Esophagus squamous epithelium (tissue), 5 donors: Measurements from ENCODE around the gene INPP5D. TPM values are rescaled to one million over a fixed set of nuclear protein-coding genes. Genes with fewer than 3 reads are reported as not detected.
"Not testable (repeated sequence)": the region's sequence is repeated elsewhere in the genome, so short reads cannot be mapped to it uniquely, and the experiment has no call there.

Experiments used
- DNase-seq: peaks from one replicate; lab custom pipeline; 2025; lab: John Stamatoyannopoulos, UW
- H3K27ac ChIP-seq, 4 donors: fragments of 200-600 bp; sonication (generic); one replicate each; pipeline ENCODE4 v1.5.1; 2016 to 2019; ENCODE audit warnings: mild to moderate bottlenecking in 1 of 4
- H3K27me3 ChIP-seq, 4 donors: fragments of 200-600 bp; sonication (generic); 1 replicate in 3 of 4; 2 replicates in 1 of 4; pipeline versions ENCODE4 v1.5.1 to v1.6.0; 2017 to 2021; ENCODE audit warnings: antibody characterized with exemption in 1 of 4
- H3K36me3 ChIP-seq, 3 donors: fragments of 200-600 bp; sonication (generic); one replicate each; pipeline ENCODE4 v1.5.1; 2016 to 2019
- H3K4me1 ChIP-seq, 3 donors: fragments of 200-600 bp; sonication (generic); one replicate each; pipeline ENCODE4 v1.5.1; 2017 to 2019
- H3K4me3 ChIP-seq, 4 donors: fragments of 200-600 bp; sonication (generic); 1 replicate in 3 of 4; 2 replicates in 1 of 4; pipeline ENCODE4 v1.5.1; 2016 to 2019; ENCODE audit warnings: mild to moderate bottlenecking in 2 of 4, moderate library complexity in 1 of 4
- H3K9me3 ChIP-seq, 3 donors: fragments of 200-600 bp; sonication (generic); one replicate each; pipeline ENCODE4 v1.5.1; 2016 to 2019
- POLR2A ChIP-seq, 4 donors: fragments of 450-650 bp; IDR thresholded peaks; one replicate each; pipeline ENCODE4 v1.6.1; 2017; ENCODE audit warnings: antibody characterized with exemption in 4 of 4, mild to moderate bottlenecking in 4 of 4, moderate library complexity in 3 of 4
- WGBS, 2 donors: methylation state at CpG; one replicate each; pipeline ENCODE4 v1.1.5; 2018; 5-methylcytosine and 5-hydroxymethylcytosine counted together
- intact Hi-C: fragments of 100-400 bp; cut with DNase I; formaldehyde crosslinking; loops from one replicate; pipeline ENCODE4 v1.15.0; 2022
- total RNA-seq, 4 donors: library from RNA; depleted of rRNA; stranded (reverse); fragments of >200 nt; gene quantifications; one replicate each; pipeline ENCODE4 v1.1.0, GENCODE V29; 2016
- TF ChIP-seq, protein P1 (sequence below), 6 experiments: fragments of 450-650 bp in 4 of 6; fragments of 200-600 bp in 2 of 6; sonication (generic) in 2 of 6; IDR thresholded peaks; one replicate each; pipeline ENCODE4 v1.5.1; 2016 to 2019; ENCODE audit warnings: antibody characterized with exemption in 6 of 6, mild to moderate bottlenecking in 4 of 6, moderate library complexity in 4 of 6
- donor health status: DM: yes; HTN: yes; CAD: no.

INPP5D gene
- total RNA-seq, 4 donors from 2014 or later = 2.2 to 36.0 (median 10.2) TPM

DNA sequence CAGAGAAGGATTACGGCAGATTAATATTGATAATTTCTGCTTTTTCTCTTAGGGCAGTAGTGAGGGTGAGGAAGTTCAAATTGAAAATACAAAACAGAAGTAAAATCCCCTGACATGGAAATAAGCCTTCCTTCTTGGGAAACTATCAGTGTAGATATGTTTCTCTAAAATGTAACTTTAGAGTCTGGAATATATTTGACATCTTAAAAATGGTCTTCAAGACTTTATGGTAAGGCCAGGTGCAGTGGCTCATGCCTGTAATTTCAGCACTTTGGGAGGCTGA is 33.0 kb downstream of the INPP5D start:
- TF ChIP-seq, protein P1, sequence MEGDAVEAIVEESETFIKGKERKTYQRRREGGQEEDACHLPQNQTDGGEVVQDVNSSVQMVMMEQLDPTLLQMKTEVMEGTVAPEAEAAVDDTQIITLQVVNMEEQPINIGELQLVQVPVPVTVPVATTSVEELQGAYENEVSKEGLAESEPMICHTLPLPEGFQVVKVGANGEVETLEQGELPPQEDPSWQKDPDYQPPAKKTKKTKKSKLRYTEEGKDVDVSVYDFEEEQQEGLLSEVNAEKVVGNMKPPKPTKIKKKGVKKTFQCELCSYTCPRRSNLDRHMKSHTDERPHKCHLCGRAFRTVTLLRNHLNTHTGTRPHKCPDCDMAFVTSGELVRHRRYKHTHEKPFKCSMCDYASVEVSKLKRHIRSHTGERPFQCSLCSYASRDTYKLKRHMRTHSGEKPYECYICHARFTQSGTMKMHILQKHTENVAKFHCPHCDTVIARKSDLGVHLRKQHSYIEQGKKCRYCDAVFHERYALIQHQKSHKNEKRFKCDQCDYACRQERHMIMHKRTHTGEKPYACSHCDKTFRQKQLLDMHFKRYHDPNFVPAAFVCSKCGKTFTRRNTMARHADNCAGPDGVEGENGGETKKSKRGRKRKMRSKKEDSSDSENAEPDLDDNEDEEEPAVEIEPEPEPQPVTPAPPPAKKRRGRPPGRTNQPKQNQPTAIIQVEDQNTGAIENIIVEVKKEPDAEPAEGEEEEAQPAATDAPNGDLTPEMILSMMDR (IDR thresholded peaks at IDR 0.05) = no peak
- TF ChIP-seq POLR2A (IDR thresholded peaks at IDR 0.05) = no peak
- WGBS, 2 donors = 59 to 65% methylated on average over 1 of the region's 1 CpG
- no peaks in the 10 kb centered on the region for H3K27me3 ChIP-seq
- no peaks in the 10 kb centered on the region for H3K36me3 ChIP-seq
- no peaks in the 10 kb centered on the region for H3K9me3 ChIP-seq
- peak overlapping the region in 1 of 4 donors; percentile 31 for H3K27ac ChIP-seq
- H3K4me3 ChIP-seq = no peak overlapping the region
- intact Hi-C loops = no loop called here
- no peak for DNase-seq
- no peaks in the 10 kb centered on the region for H3K4me1 ChIP-seq

DNA sequence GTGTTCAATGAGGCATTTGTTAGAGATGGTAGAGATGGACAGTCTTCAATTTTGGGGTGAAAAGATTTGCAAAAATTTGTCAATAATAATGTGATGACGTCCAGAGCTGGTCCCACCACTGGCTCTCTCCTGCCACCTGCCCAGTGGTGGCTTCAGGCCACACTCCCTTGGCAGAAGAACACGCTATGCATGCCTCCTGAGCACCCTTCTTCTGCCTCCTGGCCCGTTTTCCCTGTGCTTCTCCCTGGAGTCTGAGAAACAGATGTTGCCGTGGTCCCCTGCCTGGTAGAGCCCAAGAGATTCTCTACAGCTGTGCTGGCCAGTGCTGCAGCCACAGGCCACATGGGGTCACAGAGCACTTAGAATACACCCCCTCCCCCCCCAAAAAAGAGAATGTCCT is 33.6 kb downstream of the INPP5D start:
- H3K27me3 ChIP-seq = no peaks in the 10 kb centered on the region
- DNase-seq = no peak
- no peak overlapping the region for H3K27ac ChIP-seq
- no peak for TF ChIP-seq POLR2A (IDR thresholded peaks at IDR 0.05)
- TF ChIP-seq, protein P1 (IDR thresholded peaks at IDR 0.05) = no peak
- H3K9me3 ChIP-seq = no peaks in the 10 kb centered on the region
- no peak overlapping the region for H3K4me3 ChIP-seq
- no peaks in the 10 kb centered on the region for H3K36me3 ChIP-seq
- WGBS, 2 donors = 78 to 83% methylated on average over 4 of the region's 4 CpGs
- intact Hi-C loops = no loop called here
- no peaks in the 10 kb centered on the region for H3K4me1 ChIP-seq

- Histone ChIP-seq H3K27ac (no peak overlapping the region), H3K9me3 (no peaks in the 10 kb centered on the region), H3K4me1 (no peaks in the 10 kb centered on the region), H3K36me3 (no peaks in the 10 kb centered on the region), H3K27me3 (no peaks in the 10 kb centered on the region), H3K4me3 (no peak overlapping the region)
- intact Hi-C loops = no loop called here
- 46 to 47% methylated on average over 6 of the region's 6 CpGs for WGBS, 2 donors
- TF ChIP-seq, protein P1 (IDR thresholded peaks at IDR 0.05) = no peak
- TF ChIP-seq POLR2A (IDR thresholded peaks at IDR 0.05) = no peak
- DNase-seq = no peak
Measured at GRCh38 chr2:233094614-233095013, 34.5 kb downstream of the INPP5D start.

DNA sequence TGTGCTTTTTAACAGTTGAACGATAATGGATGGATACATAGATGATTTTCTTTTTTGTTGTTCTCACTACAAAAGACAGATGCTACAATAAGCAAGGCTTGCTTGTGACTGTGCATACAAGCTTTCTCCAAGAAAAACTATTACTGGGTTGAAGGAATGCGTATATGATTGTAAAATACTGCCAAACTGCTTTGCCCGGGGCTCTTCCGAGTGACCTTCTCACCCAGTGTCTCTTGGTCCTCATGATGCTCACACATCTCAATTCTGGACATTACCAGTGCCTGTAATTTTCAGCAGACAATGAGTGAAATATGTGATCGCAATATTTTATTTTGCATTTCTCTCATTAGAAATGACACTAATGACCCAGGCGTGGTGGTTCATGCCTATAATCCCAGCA is 35.9 kb downstream of the INPP5D start:
- WGBS, 2 donors = 70 to 77% methylated on average over 6 of the region's 6 CpGs

DNA sequence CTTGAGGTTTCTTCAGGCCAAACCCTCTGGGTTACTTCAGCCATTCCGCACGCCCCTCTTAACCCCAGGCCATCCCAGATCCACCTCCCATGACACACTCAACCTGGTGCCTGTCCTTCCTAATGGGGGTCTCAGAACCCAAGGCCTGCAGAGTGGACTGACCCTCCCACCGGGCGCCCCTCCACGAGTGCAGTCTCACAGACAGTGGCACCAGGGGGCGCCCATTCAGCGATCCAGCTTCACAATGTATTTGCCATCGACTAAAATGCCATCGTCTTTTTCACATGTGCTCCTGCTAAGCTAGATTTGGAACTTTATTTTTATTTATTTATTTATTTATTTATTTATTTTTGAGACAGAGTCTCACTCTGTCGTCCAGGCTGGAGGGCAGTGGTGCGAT is 38.5 kb downstream of the INPP5D start:
- no peak for DNase-seq
- H3K4me1 ChIP-seq = peaks cover 0 to 7% (median 0%) of the 10 kb centered on the region in 3 donors
- no peaks in the 10 kb centered on the region for H3K9me3 ChIP-seq
- no peak overlapping the region for H3K4me3 ChIP-seq
- H3K27me3 ChIP-seq = no peaks in the 10 kb centered on the region
- TF ChIP-seq, protein P1 (IDR thresholded peaks at IDR 0.05) = peak in 2 of 6 experiments; percentile 18 to 22
- TF ChIP-seq POLR2A (IDR thresholded peaks at IDR 0.05) = no peak
- WGBS, 2 donors = 73 to 91% methylated on average over 9 to 11 of the region's 11 CpGs
- no peak overlapping the region for H3K27ac ChIP-seq
- no peaks in the 10 kb centered on the region for H3K36me3 ChIP-seq
- intact Hi-C loops = no loop called here

More for the DNA sequence above, 35.9 kb downstream of the INPP5D start:
- no peak overlapping the region for H3K27ac ChIP-seq
- peaks cover 0 to 7% (median 0%) of the 10 kb centered on the region in 3 donors for H3K4me1 ChIP-seq
- no peak overlapping the region for H3K4me3 ChIP-seq
- no peaks in the 10 kb centered on the region for H3K27me3 ChIP-seq
- DNase-seq = no peak
- no peak for TF ChIP-seq POLR2A (IDR thresholded peaks at IDR 0.05)
- TF ChIP-seq, protein P1 (IDR thresholded peaks at IDR 0.05) = no peak
- intact Hi-C loops = no loop called here
- no peaks in the 10 kb centered on the region for H3K36me3 ChIP-seq
- no peaks in the 10 kb centered on the region for H3K9me3 ChIP-seq

DNA sequence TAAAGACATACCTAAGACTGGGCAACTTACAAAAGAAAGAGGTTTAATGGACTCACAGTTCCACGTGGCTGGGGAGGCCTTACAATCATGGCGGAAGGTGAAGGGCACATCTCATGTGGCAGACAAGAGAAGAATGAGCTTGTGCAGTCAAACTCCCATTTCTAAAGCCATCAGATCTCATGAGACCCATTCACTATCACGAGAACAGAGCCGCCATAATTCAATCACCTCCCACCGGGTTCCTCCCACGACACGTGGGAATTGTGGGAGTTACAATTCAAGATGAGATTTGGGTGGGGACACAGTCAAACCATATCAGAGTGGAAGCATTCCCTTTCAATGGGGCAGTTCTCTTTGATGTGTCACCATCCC is 39.7 kb downstream of the INPP5D start:
- intact Hi-C loops, H3K36me3 ChIP-seq, H3K4me3 ChIP-seq, H3K27ac ChIP-seq, H3K27me3 ChIP-seq, H3K4me1 ChIP-seq, H3K9me3 ChIP-seq, DNase-seq: not testable (repeated sequence)
- 83 to 96% methylated on average over 7 of the region's 7 CpGs for WGBS, 2 donors
